Measurements from ENCODE around the gene C1QTNF5.
A peak's percentile ranks its signal among the peaks of the same experiment; 100 is the strongest.

Gene C1QTNF5

DNA sequence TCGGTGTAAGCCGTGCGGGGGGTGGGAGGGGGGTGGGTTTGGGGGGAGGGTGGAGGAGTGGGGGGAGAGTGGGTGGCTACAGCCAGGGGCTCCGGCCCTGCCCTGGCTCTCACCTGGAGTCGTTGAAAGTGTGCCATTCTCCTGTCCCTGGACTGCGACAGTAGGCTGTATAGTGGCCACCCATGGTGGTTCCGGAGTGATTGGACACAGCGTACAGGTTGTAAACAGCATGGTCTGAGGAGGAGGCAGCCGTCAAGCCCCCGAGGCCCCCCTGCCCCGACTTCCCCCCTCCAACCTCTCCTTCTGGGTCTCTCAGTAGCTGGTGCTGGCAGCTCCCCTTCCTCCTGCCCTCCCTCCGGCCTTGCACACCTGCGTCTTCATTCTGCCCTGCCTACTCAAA lies 16.4 kb upstream of the C1QTNF5 start:
- no peak for DNase-seq

DNA sequence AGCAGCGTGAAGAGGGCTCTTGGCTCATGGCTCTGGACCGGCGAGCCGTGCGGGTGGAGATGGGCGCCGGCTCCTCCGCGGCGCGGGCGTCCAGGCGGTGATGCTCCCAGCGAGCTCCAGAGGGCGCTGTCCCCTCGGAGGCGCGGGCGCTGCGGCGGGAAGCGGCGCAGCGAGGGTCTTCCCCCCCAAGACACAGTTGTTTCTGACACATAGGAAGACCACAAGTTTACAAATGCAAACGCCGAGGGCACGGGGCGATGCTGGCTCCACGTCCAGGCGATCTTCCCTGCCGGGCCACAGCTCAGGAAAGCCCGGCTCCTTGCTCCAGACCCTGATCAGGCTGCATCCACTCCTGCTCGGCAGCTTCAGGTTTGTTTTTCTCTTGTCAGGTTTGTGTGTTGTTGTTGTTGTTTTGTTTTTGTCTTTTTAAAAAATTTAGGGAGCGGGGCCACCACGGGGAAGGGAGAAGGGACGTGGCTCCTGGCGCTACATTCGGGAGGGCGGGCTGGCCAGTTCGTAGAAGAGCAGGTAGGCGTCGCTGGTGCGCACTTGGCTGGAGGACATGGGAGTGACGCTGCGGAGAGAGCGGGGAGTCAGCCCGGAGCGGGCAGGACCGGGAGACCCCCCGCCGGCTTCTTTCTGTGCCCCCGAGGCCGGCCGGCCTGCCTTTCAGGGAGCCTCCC lies 15.8 kb upstream of the C1QTNF5 start:
- peak; percentile 46 to 53 for DNase-seq

DNA sequence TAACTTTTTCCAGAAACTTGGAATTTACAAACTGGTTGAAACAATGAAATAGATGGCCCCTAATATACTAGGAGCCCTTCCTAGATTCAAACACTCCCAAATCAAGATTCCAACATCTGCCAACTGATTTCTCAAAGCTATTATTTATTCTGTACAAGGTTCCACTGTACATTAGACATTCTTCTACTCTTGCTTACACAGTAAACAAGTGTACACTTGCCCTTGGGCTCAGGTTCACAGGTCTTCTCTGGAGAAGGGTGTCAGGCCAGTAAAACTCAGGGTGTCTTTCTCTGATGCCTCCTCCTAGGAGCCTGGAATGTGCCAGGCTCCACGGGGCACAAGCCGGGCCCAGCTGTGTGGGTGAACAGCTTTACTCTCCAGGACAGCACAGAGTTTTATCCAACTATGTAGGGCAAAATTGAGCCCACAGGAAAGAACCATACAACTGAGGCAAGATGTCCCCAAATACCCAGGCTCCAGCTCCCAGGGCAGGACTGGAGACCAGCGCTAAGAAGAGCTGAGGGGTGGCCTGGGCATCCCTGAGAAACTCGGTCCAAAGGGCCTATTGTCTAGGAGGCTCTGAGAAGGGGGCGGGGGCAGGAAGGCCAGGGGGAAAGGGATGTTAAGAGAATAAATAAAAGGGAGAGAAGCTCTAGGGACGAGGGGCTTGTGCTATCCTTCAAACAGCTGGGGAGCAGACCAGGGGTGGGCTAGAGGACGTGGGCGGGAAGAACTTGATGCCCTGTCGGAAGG lies 14.6 kb upstream of the C1QTNF5 start:
- DNase-seq, result no peak

DNA sequence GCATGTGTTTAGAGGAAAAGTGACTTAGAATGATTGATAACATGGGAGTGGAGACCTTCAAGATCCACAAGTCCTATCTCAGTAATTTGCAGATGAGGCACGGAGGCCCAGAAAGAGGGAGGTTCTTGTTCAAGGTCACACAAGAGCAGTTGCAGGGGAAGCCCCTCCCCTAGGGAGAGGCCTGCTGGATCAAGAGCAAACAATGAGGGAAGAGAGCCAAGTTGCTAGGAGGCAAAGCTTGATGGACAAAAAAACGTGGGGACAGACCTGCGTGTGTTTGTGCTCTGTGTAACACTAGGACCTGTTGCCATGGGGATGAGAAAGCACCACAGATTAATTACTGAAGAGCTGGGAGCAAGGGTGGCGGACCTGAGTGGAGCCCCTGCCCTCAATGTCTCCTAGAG lies 12.2 kb upstream of the C1QTNF5 start:
- no peak for DNase-seq

DNA sequence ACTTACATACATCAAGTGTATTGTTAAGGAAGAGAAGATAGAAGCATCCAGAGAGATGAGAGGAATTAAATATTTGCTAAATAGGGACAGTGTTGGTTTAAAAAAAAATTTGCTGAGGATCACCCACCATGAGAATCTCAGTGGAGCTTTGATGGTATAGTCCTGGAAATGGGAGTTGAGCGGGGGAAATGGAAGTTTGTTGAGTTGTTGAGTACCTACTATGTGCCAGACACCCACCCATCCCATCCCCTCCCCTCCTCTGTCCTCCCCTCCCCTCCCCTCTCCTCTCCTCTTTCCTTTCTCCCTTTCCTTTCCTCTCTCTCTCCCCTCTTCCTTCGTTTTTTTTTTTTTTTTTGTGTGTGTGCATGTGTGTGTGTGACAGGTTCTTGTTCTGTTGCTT lies 10.5 kb upstream of the C1QTNF5 start:
- no peak for DNase-seq

DNA sequence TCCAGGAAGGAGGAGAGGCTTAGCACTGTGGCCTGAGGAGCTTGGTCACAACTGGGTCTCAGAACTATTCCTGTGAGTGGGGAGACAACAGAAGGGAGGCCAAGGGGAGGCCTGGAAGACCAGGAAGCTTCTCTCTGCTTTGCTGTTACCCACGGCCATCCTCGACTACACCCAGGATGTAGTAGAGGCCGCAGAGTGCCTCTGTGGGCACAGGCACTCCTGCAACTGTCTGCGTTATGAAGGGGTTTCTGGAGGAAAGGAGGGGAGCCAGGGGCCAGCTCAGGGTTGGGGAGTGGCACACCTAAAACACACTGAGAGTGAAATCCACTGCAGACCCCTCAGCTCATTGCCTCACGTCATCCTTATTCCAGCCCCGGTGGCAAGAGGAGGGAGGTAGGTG lies 9.6 kb upstream of the C1QTNF5 start:
- no peak for DNase-seq

DNA sequence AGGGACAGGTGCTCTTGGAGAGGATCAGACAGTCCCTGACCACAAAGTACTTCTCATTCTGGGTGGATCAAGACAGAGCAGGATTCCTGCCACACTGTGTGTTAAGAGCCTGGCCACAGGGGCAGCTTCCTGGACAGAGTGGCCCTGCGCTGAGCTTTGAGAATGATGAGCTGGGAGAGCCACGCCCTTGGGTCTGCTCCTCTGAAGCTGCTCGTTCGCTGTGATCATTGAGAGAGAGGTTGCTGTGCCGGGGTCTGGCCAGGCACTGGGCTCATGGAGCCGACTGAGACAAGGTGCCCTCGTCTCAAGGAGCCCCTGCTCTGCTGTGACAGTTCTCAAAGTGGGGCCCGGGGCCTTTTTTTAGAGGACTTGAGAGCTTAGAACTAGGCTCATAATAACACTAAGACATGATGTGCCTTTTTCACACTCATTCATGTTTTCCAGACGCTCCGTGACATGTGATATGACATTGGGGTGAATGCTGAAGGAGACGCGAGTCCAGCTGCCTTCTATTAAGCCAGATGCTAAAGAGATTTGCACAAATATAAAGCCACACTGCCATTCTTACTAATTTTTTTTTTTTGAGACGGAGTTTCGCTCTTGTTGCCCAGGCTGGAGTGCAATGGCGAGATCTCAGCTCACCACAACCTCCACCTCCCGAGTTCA lies 7.4 kb upstream of the C1QTNF5 start:
- DNase-seq, result no peak

DNA sequence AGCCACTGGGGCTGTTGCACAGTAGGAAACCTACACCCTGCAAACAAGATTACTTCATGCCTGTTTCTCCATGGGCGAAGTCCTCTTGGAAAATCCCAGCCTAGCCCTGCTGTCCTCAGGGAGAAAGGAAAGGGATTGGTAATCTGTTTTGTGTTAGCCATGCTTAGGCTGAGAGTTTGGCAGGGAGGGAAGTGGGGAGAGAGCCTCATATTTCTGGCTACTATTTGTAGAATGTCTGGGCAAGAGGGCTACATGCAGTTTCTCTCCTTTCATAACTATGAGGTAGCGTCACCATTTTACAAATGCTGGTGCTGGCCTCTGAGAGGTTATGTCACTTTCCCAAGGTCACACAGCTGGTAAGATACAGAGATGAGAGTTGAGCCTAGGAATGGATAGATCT lies 6.6 kb upstream of the C1QTNF5 start:
- DNase-seq, result no peak

DNA sequence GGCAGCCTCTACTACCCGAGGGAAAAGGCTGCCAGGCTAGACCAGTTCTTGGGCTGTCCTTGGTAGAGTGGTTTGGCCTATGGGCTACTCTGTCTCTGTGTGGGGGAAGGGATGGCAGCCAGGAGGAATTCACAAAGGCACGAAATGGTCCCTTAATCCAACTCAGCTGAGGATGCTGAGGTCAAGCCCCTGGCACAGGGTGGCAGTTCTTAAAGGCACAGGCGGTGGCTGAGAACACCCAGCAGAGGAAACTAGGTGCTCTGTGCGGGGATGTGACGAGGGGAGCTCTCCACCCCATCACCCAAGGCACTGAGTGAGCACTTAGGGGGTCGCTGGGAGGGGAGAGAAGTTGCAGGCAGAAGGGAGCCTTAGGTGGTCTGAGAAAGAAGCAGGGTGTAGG lies 5.9 kb upstream of the C1QTNF5 start, which contains the start of gene MFRP:
Gene MFRP (minus strand): TSS at position 101 of the 400 bp plus-strand sequence. CDS start 192 bp downstream, outside the sequence.
- DNase-seq, result no peak

DNA sequence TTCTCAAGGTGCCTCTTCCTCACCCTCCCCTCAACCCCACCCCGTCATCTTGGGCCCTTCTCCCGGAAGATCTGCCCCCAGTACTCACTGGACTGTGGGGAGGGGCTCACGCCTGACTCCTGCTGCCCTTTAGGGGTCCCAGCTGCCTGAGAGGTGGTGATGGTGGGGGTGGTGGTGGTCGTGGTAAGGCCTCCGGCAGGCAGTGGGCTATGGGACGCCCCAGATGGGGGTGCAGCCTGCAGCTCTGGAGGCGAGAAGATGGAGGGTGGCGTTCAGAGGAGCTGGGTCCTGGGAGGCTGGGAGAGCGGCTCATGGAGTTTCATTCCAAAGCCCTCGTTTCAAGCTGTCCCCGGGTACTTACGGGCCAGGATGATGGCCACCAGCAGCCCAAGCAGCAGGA lies 5.0 kb upstream of the C1QTNF5 start:
- no peak for DNase-seq

DNA sequence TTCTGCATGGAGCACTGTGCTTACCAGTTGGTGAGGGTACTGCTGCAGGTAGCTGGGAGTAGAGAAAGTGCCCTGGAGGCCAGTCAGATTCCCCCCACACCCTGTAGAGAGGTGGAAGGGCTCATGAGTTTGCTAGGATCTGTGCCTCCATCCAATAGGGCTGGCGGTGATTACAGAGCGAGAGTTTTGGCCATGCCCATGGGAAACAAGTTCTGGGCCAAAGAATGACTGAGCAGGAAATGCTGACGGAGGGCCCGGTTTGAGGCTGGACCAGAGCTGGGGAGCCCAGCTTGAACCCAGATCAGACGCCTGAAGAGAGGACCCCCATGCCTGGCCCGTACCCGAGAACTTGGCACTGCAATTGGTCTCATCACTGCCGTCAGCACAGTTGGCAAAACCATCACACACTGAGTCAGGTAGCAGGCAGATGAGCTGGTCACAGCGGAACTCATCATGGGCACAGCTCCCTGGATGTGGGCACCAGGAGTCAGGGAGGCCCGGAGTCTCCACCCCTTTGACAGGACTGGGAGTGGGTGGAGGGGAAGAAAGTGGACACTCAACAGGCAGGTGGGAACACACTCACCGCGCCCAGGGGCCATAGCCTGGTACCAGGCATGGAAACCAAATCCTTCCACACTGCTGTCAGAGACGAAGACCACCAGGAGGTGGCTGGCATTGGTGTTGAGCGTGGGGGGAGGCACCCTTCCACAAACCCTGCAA lies 3.8 kb upstream of the C1QTNF5 start:
- no peak for DNase-seq

DNA sequence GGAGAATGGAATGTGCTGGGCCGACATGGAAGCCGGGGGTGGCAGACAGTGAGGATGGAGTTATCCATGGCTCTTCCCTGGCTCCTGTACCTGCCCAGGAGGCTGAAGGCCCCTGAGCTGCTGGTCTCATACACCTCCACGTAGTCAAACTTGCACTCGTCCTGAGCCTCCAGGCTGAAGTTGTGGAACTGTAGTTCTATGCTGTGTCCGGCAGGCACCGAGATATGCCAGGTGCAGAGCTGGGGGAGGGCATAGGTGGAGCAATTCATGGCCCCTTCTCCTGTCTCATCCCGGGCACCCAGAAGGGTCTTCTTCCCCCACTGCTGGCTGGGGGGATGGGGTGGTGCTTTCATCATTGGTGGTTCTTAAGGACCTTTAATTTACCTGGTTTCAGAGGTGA lies 3.0 kb upstream of the C1QTNF5 start:
- no peak for DNase-seq

DNA sequence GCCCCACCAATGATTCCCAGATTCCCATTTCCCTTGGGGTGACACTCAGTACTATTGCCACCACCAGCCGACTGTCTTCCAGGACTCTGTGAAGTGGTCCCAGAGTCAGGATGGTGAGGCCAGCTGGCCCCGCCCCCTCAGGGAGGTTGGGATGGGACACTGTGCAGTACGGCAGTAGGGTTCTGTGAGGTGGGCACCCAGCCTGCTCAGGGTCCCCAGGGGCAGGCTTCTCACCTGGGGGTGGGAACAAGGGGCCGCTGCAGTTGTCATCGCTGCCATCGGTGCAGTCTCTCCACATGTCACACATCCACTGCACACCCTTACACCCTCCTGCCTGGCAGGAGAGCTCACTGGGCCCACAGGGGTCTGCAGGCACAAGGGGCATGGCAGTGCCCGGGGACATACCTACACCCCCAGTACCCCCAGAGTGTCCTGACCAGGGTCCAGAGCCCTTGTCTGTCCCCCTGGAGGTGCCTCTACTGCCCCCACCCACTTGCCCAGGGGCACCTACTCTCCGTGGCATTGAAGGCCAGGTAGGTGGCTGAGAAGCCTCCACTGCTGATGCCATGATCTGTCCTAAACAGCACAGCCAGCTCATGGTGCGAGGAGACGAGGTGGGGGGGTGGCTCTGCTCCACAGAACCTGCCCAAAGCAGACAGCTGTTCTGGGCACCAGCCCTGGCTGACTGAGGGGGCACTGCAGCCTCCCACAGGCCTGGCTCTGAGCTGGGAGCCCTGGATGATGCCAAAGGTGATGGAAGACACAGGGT lies 1.9 kb upstream of the C1QTNF5 start:
- no peak for DNase-seq

DNA sequence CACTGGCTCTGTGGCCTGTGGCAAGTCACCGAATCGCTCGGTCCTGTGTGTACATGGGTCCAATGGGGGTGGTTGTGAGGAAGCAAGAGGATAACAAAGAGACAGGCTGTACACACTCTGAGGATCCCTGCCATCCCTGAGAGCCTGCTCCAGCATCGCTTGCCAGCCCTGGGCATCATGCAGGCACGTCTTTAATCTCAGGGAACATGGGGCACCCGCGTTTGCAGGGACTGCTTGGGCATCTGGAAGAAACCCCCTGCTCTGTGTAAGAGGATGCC lies 1.3 kb upstream of the C1QTNF5 start:
- DNase-seq, result no peak

DNA sequence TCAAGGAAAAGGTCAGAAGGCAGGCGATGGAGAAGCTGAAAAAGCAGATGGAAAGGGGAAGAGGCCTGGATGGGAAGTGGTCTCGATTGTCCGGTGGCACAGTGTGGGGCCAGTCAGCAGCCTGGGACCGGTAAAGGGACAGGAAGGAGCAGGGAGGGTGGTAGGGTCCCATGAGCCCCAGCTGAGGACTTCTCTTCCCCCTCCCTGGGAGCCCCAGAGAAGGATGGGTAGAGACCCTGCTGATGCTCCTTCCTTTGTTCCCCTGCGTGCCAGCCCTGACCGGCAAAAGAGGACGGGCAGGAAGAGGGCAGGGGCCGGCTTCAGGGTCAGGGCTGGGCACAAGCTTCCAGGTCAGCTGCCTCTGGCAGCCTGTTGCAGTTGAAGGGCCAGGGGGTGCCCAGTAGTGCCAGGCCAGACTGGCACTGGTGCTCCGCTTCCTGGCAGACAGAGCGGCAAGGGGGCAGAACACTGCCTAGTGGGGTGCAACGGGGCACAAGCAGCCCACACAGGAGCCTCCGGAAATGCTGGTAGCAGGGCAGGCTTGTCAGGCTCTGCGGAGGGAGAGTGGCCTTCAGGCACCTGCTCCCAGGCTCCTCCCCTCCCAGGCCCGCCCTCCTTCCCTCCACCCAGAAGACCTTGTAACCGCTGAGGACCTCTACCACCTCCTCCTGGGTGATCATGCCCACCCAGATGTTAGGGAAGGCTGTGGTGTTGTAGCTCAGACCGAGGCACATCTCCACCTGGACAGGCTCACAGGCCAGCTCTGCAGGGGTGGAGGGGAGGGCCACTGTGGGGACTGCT lies 739 bp upstream of the C1QTNF5 start:
- DNase-seq, result no peak

DNA sequence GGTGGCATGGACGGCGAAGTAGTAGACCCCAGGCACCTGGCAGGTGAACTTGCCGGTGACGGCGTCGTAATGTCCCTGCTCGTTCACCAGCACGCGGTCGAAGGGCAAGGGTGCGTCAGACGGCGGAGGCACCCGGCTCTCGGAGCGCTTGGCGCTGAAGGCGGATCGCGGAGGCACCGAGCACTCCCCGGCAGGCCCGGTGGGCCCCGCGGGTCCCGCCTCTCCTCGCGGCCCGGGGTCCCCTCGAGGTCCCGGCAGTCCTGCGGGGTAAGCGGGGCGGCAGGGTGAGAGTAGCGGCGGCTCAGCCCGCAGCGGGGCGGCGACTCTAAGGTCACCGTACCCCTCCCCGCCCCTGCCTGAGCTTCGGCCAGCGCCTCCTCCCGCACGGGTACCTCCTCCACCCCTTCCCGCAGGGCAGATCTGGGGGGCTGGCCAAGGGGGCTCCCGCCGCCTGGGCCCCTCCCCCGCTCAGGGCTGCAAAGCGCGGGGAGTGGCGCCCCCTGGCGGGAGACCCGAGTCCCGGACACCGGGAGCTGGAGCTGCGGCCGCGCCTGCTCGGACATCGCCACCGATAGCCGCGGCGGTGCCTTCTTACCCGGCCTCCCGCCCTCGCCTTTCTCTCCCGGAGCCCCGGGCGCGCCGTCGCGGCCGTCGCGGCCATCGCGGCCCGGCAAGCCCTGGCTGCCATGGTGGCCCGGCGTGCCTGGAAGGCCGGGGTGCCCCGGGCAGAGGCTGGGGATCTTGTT lies 921 bp downstream of the C1QTNF5 start:
- DNase-seq, result no peak

DNA sequence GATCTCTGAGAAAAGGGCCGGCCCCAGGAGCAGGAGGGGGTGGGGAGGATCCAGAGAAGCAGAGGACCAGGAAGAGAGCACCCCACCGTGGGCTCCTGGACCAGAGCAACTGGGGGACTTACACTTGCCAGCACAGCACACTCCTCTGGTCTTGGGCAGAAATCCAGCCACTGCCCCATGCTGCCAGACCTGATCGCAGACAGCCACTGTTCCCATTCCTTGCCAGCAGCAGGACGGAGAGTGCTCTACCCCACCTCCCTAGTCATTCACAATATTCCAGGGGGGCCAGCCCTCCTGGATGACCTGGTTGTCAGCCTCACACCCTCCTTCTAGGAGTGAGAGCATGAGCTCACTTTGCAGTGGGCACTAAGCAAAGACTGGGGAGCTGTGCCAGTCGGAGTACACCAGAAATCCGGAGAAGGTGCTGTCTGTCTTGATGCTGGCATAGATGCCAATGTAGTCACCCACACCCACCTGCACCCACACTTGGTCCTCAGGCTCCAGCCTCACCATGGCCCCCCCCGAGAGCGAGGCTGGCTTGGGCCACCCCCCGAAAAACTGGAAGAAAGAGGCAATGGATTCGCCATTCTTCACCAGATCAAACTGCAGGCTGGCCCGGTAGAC lies 1.6 kb downstream of the C1QTNF5 start:
- DNase-seq, result no peak

DNA sequence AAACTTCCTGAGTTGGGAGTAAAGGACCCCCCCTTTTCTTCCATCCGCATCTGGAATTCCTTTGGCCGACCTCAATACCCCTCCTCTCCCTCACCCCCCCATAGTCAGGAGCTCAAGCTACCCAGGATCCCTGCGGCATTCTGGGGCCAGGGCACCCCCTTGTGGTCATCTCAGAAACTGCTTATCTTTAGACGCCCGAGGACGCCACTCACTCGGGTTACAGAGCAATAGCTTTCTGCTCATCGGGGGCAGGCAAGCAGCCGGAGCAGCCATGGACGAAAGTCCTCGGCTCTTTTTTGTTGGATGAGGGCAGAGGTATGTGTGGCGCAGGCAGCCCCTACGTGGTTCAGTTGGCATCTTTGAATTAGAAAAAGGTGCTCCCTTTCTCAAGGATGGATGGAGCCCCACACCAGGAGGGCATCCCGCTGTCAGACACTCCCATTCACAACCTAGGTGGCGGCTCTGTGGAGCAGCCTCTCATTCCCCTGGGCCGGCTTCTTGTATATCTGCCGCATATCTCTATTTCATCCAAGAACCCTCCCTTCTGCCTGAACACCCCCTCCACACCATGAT lies 2.3 kb downstream of the C1QTNF5 start:
- DNase-seq, result peak; percentile 36 to 59

DNA sequence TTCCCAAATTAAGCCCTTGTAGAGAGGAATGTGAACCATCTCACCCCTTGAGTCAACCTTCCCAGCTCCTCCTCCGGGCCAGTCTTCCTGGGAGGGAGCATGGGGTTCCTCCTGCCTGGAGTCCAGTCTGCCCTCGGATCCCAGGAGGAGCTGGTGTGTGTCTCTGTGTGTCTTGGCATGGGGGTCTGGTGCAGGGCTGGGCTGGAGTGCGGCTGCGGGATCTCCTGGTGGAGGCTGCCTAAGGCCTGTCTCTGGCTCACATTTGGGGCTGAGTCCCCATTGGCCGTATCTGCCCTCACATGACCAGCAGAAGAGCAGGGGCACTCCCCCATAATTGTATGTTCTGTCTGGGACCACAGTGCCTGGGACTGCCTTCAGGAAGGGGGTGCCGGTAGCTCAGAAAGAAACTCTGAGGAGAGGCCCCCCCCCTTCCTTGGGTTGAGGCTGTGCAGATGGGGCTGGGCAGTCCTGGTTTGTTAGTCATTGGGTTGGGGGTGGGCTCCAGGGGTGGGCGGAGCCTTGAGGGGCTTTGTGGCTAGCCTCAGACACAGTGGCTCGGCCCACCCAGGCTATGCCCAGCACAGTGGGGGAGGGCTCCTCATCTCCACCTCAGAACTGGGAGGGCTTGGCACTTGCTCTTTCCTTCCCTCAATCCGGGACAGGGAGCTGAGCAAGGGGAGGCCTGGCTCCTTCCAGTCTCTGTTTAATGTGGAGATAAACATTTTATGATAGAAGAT lies 2.9 kb downstream of the C1QTNF5 start:
- DNase-seq, result no peak

Measured in AML-193 (cell line).